Measurements from ENCODE around the gene DPM1.

DNA sequence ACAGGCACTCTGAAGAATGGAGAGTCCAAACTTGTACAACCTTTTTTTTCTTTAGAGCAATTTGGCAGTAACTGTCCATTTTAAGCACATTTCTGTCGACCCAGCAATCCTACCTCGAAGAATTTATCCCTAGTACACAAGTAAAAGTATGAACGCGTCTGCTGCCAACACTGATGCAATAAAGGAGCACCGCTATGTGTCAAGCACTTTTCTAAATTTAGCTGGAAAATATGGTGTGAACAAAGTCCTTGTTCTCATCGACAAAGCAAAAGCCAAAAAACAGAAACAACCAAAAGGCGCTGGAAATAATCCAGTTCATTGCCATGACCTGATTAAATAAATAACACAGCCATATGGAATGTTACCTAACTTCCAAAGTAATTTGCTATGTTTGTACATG is 1.1 kb downstream of the DPM1 start:
- TF ChIP-seq, protein P1, sequence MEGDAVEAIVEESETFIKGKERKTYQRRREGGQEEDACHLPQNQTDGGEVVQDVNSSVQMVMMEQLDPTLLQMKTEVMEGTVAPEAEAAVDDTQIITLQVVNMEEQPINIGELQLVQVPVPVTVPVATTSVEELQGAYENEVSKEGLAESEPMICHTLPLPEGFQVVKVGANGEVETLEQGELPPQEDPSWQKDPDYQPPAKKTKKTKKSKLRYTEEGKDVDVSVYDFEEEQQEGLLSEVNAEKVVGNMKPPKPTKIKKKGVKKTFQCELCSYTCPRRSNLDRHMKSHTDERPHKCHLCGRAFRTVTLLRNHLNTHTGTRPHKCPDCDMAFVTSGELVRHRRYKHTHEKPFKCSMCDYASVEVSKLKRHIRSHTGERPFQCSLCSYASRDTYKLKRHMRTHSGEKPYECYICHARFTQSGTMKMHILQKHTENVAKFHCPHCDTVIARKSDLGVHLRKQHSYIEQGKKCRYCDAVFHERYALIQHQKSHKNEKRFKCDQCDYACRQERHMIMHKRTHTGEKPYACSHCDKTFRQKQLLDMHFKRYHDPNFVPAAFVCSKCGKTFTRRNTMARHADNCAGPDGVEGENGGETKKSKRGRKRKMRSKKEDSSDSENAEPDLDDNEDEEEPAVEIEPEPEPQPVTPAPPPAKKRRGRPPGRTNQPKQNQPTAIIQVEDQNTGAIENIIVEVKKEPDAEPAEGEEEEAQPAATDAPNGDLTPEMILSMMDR (IDR thresholded peaks at IDR 0.05): no peak
- TF ChIP-seq POLR2A (IDR thresholded peaks at IDR 0.05): no peak
